Osteocyte (in vitro differentiated cells): Measurements from ENCODE around the gene FSTL4. TPM values are rescaled to one million over a fixed set of nuclear protein-coding genes. Genes with fewer than 3 reads are reported as not detected.

Experiments
- DNase-seq: peaks from one replicate; pipeline ENCODE4 v3.0.0; 2021; ENCODE audit warnings: mixed read lengths; ENCODE audit not compliant: unreplicated experiment; ENCODE audit errors: extremely low spot score
- H3K27ac Mint-ChIP-seq: one replicate; pipeline ENCODE4 v1.8.0; 2021; ENCODE audit warnings: mild to moderate bottlenecking, mixed read lengths; ENCODE audit not compliant: unreplicated experiment
- H3K27me3 Mint-ChIP-seq: one replicate; pipeline ENCODE4 v1.8.0; 2021; ENCODE audit warnings: mixed read lengths; ENCODE audit not compliant: unreplicated experiment
- H3K36me3 Mint-ChIP-seq: one replicate; pipeline ENCODE4 v1.8.0; 2021; ENCODE audit warnings: mixed read lengths; ENCODE audit not compliant: unreplicated experiment
- H3K4me1 Mint-ChIP-seq: one replicate; pipeline ENCODE4 v1.8.0; 2021; ENCODE audit warnings: mixed read lengths; ENCODE audit not compliant: unreplicated experiment
- H3K4me3 Mint-ChIP-seq: one replicate; pipeline ENCODE4 v1.8.0; 2021; ENCODE audit warnings: mild to moderate bottlenecking, moderate library complexity, mixed read lengths; ENCODE audit not compliant: unreplicated experiment
- H3K9me3 Mint-ChIP-seq: one replicate; pipeline ENCODE4 v1.8.0; 2021; ENCODE audit warnings: mixed read lengths; ENCODE audit not compliant: unreplicated experiment
- CTCF ChIP-seq: fragments of 200-600 bp; sonication (generic); IDR thresholded peaks from 2 replicates; pipeline ENCODE4 v1.5.0; 2021; ENCODE audit warnings: antibody characterized with exemption, mild to moderate bottlenecking, moderate library complexity
- total RNA-seq: library from RNA; stranded (reverse); gene quantifications from 2 replicates; pipeline ENCODE4 v1.2.1, GENCODE V29; 2021

FSTL4 gene
- total RNA-seq, 1 donor from 2014 or later = not detected

GRCh38 chr5:133406208-133406976 is 205.9 kb downstream of the FSTL4 start:
- H3K9me3 Mint-ChIP-seq = no peaks in the 10 kb centered on the region
- H3K36me3 Mint-ChIP-seq = no peaks in the 10 kb centered on the region
- no peak overlapping the region for H3K4me3 Mint-ChIP-seq
- peak; percentile 74 for DNase-seq
- no peak overlapping the region for H3K27ac Mint-ChIP-seq
- TF ChIP-seq CTCF = no peak
- H3K4me1 Mint-ChIP-seq = no peaks in the 10 kb centered on the region
- peaks cover 24% of the 10 kb centered on the region for H3K27me3 Mint-ChIP-seq

- peaks cover 17% of the 10 kb centered on the region for H3K27me3 Mint-ChIP-seq
- no peak overlapping the region for H3K27ac Mint-ChIP-seq
- H3K4me1 Mint-ChIP-seq = no peaks in the 10 kb centered on the region
- no peak overlapping the region for H3K4me3 Mint-ChIP-seq
- no peak for TF ChIP-seq CTCF
- H3K36me3 Mint-ChIP-seq = no peaks in the 10 kb centered on the region
- no peaks in the 10 kb centered on the region for H3K9me3 Mint-ChIP-seq
- DNase-seq = peak; percentile 70
These were observed 206.9 kb downstream of the FSTL4 start for GRCh38 chr5:133405275-133406034.

GRCh38 chr5:133404724-133405123 is 207.6 kb downstream of the FSTL4 start:
- Mint-ChIP-seq H3K4me3 (no peak overlapping the region), H3K27me3 (peaks cover 13% of the 10 kb centered on the region), H3K9me3 (no peaks in the 10 kb centered on the region), H3K36me3 (no peaks in the 10 kb centered on the region), H3K27ac (no peak overlapping the region), H3K4me1 (no peaks in the 10 kb centered on the region)
- TF ChIP-seq CTCF = no peak
- DNase-seq = no peak

GRCh38 chr5:133403741-133404364 is 208.5 kb downstream of the FSTL4 start:
- Mint-ChIP-seq H3K36me3 (no peaks in the 10 kb centered on the region), H3K27me3 (peaks cover 13% of the 10 kb centered on the region), H3K4me3 (no peak overlapping the region), H3K27ac (no peak overlapping the region), H3K4me1 (no peaks in the 10 kb centered on the region), H3K9me3 (no peaks in the 10 kb centered on the region)
- peak; percentile 69 for DNase-seq
- no peak for TF ChIP-seq CTCF

GRCh38 chr5:133402775-133403174 is 209.6 kb downstream of the FSTL4 start:
- TF ChIP-seq CTCF = no peak
- H3K36me3 Mint-ChIP-seq = no peaks in the 10 kb centered on the region
- no peaks in the 10 kb centered on the region for H3K4me1 Mint-ChIP-seq
- peak; percentile 75 for DNase-seq
- no peaks in the 10 kb centered on the region for H3K9me3 Mint-ChIP-seq
- H3K27me3 Mint-ChIP-seq = peaks cover 18% of the 10 kb centered on the region
- H3K4me3 Mint-ChIP-seq = no peak overlapping the region
- no peak overlapping the region for H3K27ac Mint-ChIP-seq
